GM12878 (cell line): ENCODE results near the gene C18orf63. TPM values are rescaled to one million over a fixed set of nuclear protein-coding genes. Genes with fewer than 3 reads are reported as not detected.

ENCODE experiments used
- ATAC-seq: fragments of 200-7000 bp; cut with Tn5 transposase; 3 replicates; pipeline ENCODE4 v1.9.1; 2020; ENCODE audit warnings: mild to moderate bottlenecking, moderate library complexity
- BruUV-seq: library from RNA; stranded (reverse); fragments of 400-500 nt; replicated peaks from 2 replicates; lab custom pipeline; 2021; lab: Mats Ljungman, UMichigan
- CTCF ChIA-PET: fragments of 300-600 bp; sonication (Branson Sonifier 250); formaldehyde crosslinking; extraction: SDS; loops from one replicate; lab custom pipeline; 2021; ENCODE audit warnings: inconsistent platforms; lab: Yijun Ruan, JAX
- POLR2A ChIA-PET: fragments of 350-600 bp; formaldehyde crosslinking; extraction: SDS; loops from one replicate; lab custom pipeline; 2021; ENCODE audit warnings: inconsistent platforms; lab: Charles Lee
- RAD21 ChIA-PET: fragments of 300-600 bp; sonication (Branson Sonifier 250); formaldehyde crosslinking; loops from one replicate; lab custom pipeline; 2023; ENCODE audit warnings: antibody characterized with exemption; ENCODE audit not compliant: unreplicated experiment; lab: Charles Lee
- SMC1A ChIA-PET: fragments of 300-600 bp; sonication (Branson Sonifier 250); formaldehyde crosslinking; loops from one replicate; lab custom pipeline; 2023; ENCODE audit not compliant: unreplicated experiment, uncharacterized antibody; lab: Charles Lee
- DNase-seq: peaks from one replicate; pipeline ENCODE4 v3.0.0-alpha.2; 2011; ENCODE audit warnings: low read depth, low spot score
- FAIRE-seq: peaks from 3 replicates; lab custom pipeline; 2011; peaks lifted over from hg19 to GRCh38; lab: Jason Lieb, UNC
- H2AFZ ChIP-seq: 2 replicates; pipeline ENCODE4 v1.6.0; 2011; ENCODE audit warnings: low read depth, low read length, control low read depth; ENCODE audit not compliant: control insufficient read depth
- H3K27ac ChIP-seq: 2 replicates; pipeline ENCODE4 v1.5.1; 2011; ENCODE audit warnings: control low read depth; ENCODE audit not compliant: control insufficient read depth, insufficient read depth
- H3K27me3 ChIP-seq, 2 experiments: replicated peaks in 1 of 2; 2 replicates each; pipeline versions ENCODE4 v1.6.0 to v1.6.1; 2011; ENCODE audit warnings: low read length in 1 of 2; ENCODE audit not compliant: control insufficient read depth in 2 of 2, insufficient read depth in 2 of 2
- H3K36me3 ChIP-seq, 2 experiments: 2 replicates each; pipeline ENCODE4 v1.5.1; 2011; ENCODE audit warnings: low read length in 1 of 2; ENCODE audit not compliant: control insufficient read depth in 2 of 2, insufficient read depth in 2 of 2
- H3K4me1 ChIP-seq: 2 replicates; pipeline ENCODE4 v1.6.1; 2011; ENCODE audit warnings: mild to moderate bottlenecking, low read length, moderate library complexity, mixed read lengths; ENCODE audit not compliant: control insufficient read depth, insufficient read depth
- H3K4me2 ChIP-seq: 2 replicates; pipeline ENCODE4 v1.6.0; 2011; ENCODE audit warnings: control low read depth; ENCODE audit not compliant: control insufficient read depth, insufficient read depth
- H3K4me3 ChIP-seq: fragments of 200-600 bp; sonication (generic); 2 replicates; pipeline ENCODE4 v1.5.1; 2016
- H3K79me2 ChIP-seq: 2 replicates; pipeline ENCODE4 v1.6.0; 2011; ENCODE audit warnings: low read length; ENCODE audit not compliant: control insufficient read depth, insufficient read depth
- H3K9ac ChIP-seq: 2 replicates; pipeline ENCODE4 v1.8.0; 2011; ENCODE audit warnings: low read length, control low read depth, mixed read lengths; ENCODE audit not compliant: control insufficient read depth, insufficient read depth
- H3K9me3 ChIP-seq: replicated peaks from 3 replicates; pipeline ENCODE4 v1.5.1; 2011; ENCODE audit warnings: mild to moderate bottlenecking, low read length; ENCODE audit not compliant: control insufficient read depth, insufficient read depth
- H4K20me1 ChIP-seq: 2 replicates; pipeline ENCODE4 v1.6.0; 2011; ENCODE audit not compliant: control insufficient read depth, insufficient read depth
- CBFB ChIP-seq: IDR thresholded peaks from 2 replicates; pipeline ENCODE4 v1.6.1; 2016; ENCODE audit warnings: antibody characterized with exemption, low read depth
- CREM ChIP-seq: IDR thresholded peaks from 2 replicates; pipeline ENCODE4 v1.6.1; 2014; ENCODE audit warnings: antibody characterized with exemption, low read depth
- ZSCAN29 ChIP-seq: fragments of 450-650 bp; IDR thresholded peaks from 2 replicates; pipeline ENCODE4 v1.6.1; 2017; ENCODE audit warnings: mild to moderate bottlenecking, moderate library complexity
- in situ Hi-C: fragments of 300-500 bp; cut with MboI; formaldehyde crosslinking; loops from 9 replicates; pipeline ENCODE4 v1.14.3; 2018; ENCODE audit warnings: mixed read lengths
- intact Hi-C: fragments of 100-400 bp; cut with micrococcal nuclease; formaldehyde crosslinking; loops from one replicate; pipeline ENCODE4 v1.14.2; 2022; ENCODE audit not compliant: unreplicated experiment
- polyA plus RNA-seq, 11 experiments: library from polyadenylated mRNA; depleted of rRNA in 4 of 11; unstranded in 6 of 11; stranded (reverse) in 5 of 11; fragments of >200 nt; fragmentation: Nextera tagmentation in 4 of 11; fragmentation: Illumina TruSeq in 1 of 11; extraction: Ambion mirVana in 4 of 11; extraction: Trizol in 1 of 11; gene quantifications; 1 replicate in 1 of 11; 2 replicates in 10 of 11; pipeline versions ENCODE4 v1.2.1 to v1.2.3, GENCODE V29; 2011 to 2016; ENCODE audit warnings: inconsistent platforms in 2 of 11, missing spikeins in 2 of 11, low read depth in 1 of 11
- total RNA-seq, 4 experiments: library from RNA; depleted of rRNA in 3 of 4; stranded (reverse); fragments of >200 nt in 3 of 4; fragmentation: Illumina TruSeq in 1 of 4; extraction: Trizol in 1 of 4; gene quantifications; 2 replicates each; pipeline versions ENCODE4 v1.2.1 to v1.2.3, GENCODE V29; 2013 to 2021
- TF ChIP-seq, protein P1 (sequence below): fragments of 450-650 bp; formaldehyde crosslinking; IDR thresholded peaks from 2 replicates; pipeline ENCODE4 v1.5.0; 2022; ENCODE audit warnings: mild to moderate bottlenecking, missing genetic modification characterization

C18orf63 gene
- total and polyA plus RNA-seq, 10 of the 15 experiments (the other 5 are each of a cell fraction or from before 2014, with no cell fraction given), result not detected

DNA sequence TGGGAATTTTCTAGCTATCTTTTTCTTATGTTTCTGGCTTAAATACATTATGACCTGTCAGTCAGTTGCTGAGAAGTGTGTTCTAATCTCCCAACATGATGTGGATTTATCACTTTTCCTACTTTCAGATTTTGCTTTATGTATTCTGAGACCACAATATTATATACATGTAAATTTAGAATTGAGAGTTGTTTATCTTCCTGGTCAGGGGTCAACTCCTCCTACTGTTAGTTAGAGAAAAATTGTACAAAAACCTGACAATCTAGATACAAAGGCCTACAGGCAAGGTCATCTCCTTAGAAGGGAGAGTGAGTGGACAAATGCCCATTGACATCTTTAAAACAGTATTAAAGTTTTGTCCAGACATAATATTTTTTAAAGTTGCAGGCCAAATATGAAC, 30.6 kb downstream of the C18orf63 start:
- H3K4me1 ChIP-seq, result no peaks in the 10 kb centered on the region
- POLR2A ChIA-PET, result no interaction called here
- H3K9ac ChIP-seq, result no peak overlapping the region
- no peaks in the 10 kb centered on the region for H3K79me2 ChIP-seq
- no peak for FAIRE-seq
- H3K27ac ChIP-seq, result no peak overlapping the region
- TF ChIP-seq, protein P1, sequence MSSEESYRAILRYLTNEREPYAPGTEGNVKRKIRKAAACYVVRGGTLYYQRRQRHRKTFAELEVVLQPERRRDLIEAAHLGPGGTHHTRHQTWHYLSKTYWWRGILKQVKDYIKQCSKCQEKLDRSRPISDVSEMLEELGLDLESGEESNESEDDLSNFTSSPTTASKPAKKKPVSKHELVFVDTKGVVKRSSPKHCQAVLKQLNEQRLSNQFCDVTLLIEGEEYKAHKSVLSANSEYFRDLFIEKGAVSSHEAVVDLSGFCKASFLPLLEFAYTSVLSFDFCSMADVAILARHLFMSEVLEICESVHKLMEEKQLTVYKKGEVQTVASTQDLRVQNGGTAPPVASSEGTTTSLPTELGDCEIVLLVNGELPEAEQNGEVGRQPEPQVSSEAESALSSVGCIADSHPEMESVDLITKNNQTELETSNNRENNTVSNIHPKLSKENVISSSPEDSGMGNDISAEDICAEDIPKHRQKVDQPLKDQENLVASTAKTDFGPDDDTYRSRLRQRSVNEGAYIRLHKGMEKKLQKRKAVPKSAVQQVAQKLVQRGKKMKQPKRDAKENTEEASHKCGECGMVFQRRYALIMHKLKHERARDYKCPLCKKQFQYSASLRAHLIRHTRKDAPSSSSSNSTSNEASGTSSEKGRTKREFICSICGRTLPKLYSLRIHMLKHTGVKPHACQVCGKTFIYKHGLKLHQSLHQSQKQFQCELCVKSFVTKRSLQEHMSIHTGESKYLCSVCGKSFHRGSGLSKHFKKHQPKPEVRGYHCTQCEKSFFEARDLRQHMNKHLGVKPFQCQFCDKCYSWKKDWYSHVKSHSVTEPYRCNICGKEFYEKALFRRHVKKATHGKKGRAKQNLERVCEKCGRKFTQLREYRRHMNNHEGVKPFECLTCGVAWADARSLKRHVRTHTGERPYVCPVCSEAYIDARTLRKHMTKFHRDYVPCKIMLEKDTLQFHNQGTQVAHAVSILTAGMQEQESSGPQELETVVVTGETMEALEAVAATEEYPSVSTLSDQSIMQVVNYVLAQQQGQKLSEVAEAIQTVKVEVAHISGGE (CRISPR knock-in tag), result no peak
- TF ChIP-seq CBFB (no peak), ZSCAN29 (no peak), CREM (no peak)
- TF ChIP-seq, all 136 proteins: peak for 0
- CTCF ChIA-PET, result interaction anchor here (0.8 to 6.4 kb wide), 5 partner anchors 147 to 306 kb away, joined by 3 to 33 read pairs (median 3); no protein-coding TSS in a partner anchor
- no TSS peak for BruUV-seq
- Histone ChIP-seq H4K20me1 (no peaks in the 10 kb centered on the region), H3K4me2 (no peak overlapping the region), H2AFZ (no peak overlapping the region), H3K36me3 (no peaks in the 10 kb centered on the region), H3K27me3 (peaks cover 0 to 2% of the 10 kb centered on the region in 2 experiments; a peak in 1 of 4 replicates), H3K4me3 (no peak overlapping the region), H3K9me3 (no peaks in the 10 kb centered on the region)
- in situ Hi-C loops (no loop called here), intact Hi-C loops (no loop called here)
- ATAC-seq (no peak), DNase-seq (no peak)
- RAD21 ChIA-PET, result interaction anchor here (1.3 kb wide), 1 partner anchor 206 kb away, joined by 5 read pairs; no protein-coding TSS in a partner anchor
- SMC1A ChIA-PET, result interaction anchor here (1.0 kb wide), 1 partner anchor 148 kb away, joined by 3 read pairs; no protein-coding TSS in a partner anchor
